H7 (cell line): Measurements from ENCODE around the gene C1QTNF8. TPM values are rescaled to one million over a fixed set of nuclear protein-coding genes. Genes with fewer than 3 reads are reported as not detected.

ENCODE experiments used
- DNase-seq: peaks from one replicate; pipeline ENCODE4 v3.0.0; 2012
- H3K27me3 ChIP-seq: 2 replicates; pipeline ENCODE4 v1.6.0; 2011; ENCODE audit warnings: mild to moderate bottlenecking, low read length; ENCODE audit not compliant: control insufficient read depth, insufficient read depth
- H3K36me3 ChIP-seq: replicated peaks from 2 replicates; pipeline ENCODE4 v1.5.1; 2011; ENCODE audit warnings: low read length; ENCODE audit not compliant: control insufficient read depth, insufficient read depth
- H3K4me3 ChIP-seq: 2 replicates; pipeline ENCODE4 v1.5.1; 2011; ENCODE audit warnings: low read depth, mild to moderate bottlenecking, control low read depth, low read length, moderate library complexity; ENCODE audit not compliant: insufficient read depth
- total RNA-seq: library from RNA; depleted of rRNA; stranded (reverse); fragments of >200 nt; shearing (Covaris generic); gene quantifications from 2 replicates; pipeline ENCODE4 v1.2.3, GENCODE V29; 2014

The C1QTNF8 gene
- total RNA-seq, 1 experiment from 2014 or later: not detected

DNA sequence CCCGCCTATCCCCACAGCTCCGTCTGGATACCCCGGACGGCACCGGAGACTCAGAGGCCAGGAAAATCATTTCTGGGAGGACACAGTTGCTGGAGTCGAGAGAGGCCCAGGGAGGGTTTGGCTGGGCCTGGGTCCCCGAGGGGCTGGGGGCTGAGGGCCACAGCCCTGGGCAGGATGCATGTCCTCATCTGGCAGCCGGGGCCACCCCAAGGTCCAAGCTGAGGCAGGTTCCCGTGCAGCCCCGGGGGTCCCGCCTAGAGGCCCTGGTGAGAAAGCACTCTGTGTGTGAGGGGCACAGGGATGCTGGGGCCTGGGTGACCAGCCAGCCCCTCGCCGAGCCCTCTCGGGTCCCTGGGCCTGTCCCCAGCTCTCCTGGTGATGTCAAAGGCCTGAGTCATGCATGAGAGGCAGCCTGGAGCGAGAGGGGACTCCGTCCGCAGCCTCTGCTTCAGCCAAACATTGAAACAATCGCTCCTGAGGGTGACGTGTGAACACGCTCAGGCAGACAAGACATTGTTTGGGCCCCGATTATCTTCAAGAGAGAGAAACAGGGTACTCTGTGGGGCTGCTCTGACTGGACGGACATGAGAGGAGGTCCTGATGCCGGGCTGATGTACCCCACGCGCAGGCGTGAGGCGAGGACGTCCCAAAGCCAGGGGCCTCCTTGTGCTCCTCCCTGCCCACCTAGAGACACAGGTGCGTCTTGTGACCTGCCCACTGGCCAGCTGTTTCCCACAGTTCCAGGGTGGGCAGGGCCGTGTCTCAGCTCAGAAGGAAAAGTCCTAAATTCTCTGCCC is 25.8 kb upstream of the C1QTNF8 start:
- H3K36me3 ChIP-seq: no peaks in the 10 kb centered on the region
- H3K27me3 ChIP-seq: no peaks in the 10 kb centered on the region
- DNase-seq: no peak
- H3K4me3 ChIP-seq: no peak overlapping the region

DNA sequence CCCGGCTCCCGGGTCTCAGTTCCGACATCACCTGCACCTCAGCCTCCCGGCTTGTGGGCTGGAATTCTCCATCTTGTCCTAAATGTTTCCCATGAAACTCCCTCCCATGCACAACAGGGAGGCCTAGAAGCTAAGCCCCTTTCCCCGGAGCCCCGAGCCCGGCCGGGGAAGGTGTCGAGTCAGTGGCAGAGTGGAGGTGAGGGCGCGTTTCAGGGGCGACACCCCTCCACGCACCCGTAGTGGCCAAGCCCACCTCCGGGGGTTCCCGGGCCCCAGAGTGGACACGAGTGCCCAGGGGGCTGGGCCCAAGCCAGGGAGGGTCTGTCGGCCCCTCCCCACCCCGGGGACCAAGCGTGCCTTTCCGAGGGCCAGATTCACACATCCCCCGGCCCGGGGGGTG is 25.0 kb upstream of the C1QTNF8 start:
- Histone ChIP-seq H3K36me3 (no peaks in the 10 kb centered on the region), H3K27me3 (no peaks in the 10 kb centered on the region), H3K4me3 (no peak overlapping the region)
- DNase-seq: no peak

GRCh38 chr16:1120577-1120941 is 24.5 kb upstream of the C1QTNF8 start:
- H3K4me3 ChIP-seq: no peak overlapping the region

DNA sequence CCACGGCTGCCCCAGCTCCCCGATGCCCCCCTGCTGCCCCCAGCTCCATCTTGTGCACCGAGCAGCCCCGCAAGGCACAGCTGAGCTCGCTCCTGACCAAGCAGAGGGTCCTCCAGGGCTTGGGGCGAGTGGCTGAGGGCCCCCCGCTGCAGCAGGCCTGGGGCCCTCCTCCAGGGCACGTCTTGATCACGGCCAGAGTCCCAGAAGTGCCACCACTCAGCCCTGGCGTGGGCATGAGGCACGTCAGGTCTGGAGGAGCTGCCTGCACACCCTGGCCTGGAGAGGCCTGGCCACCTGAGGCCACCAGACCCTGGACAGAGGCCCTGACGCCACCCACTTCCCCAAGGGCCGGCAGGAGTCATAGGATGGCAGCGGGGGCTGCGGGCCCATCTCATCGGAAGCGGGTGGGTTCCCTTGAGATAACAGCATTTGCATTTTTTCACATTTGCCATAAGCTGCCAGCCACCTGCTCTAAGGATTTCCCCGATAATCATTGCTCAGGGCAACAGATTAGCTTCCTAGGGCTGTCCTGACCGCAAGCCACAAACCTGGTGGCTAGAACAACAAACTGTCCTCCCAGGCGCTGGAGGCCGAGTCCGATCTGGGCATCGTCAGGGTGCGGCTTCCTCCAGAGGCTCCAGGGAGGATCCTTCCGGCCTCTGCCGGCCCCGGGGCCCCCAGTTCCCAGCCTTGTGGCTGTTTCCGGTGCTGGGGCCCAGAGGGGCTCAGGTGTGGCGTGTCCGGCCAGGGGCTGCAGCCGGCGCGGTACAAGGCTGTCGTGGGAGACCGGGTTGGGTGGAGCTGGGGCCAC is 23.9 kb upstream of the C1QTNF8 start:
- H3K4me3 ChIP-seq: no peak overlapping the region
- no peak for DNase-seq
- H3K27me3 ChIP-seq: no peaks in the 10 kb centered on the region
- no peaks in the 10 kb centered on the region for H3K36me3 ChIP-seq

More at GRCh38 chr16:1120577-1120941, 24.5 kb upstream of the C1QTNF8 start:
- Histone ChIP-seq H3K36me3 (no peaks in the 10 kb centered on the region), H3K27me3 (no peaks in the 10 kb centered on the region)
- no peak for DNase-seq

DNA sequence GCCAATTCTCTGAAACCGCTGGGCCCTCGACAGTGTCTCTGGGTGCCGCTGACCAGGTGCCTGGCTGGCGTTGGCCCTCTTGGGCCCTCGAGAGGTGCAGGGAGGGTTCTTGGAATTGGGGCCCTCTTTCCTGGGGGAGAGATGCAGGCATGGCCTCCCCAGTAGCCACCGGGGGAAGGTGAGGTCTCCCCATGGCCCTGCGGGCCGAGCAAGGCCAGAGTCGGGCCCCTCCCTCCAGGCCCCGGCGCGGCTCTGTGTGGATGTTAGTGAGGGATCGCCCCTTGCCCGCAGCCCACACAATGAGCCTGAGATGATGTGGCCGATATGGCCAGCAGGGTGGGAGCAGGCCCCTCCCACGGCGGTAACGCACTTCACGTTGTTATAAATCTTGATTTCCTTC is 23.1 kb upstream of the C1QTNF8 start:
- no peak overlapping the region for H3K4me3 ChIP-seq

DNA sequence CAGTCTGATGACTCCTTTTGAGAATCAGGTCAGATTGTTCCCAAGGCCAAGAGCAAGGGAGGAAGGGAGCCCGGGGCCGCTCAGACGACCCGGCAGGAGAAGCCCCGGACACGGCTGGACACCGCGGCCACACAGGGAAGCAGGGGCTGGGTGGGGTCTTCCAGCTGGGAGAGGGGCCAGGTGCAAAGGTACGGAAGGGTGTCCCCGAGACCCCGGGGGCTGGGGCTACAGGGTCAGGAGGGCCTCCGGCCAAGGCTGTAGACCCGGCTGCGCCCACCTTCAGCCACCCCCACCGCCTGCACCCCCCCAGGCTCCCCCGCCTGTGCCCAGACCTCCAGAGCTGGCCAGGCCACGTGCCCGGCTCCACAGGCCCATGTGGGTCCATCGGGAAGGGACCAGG is 21.9 kb upstream of the C1QTNF8 start:
- DNase-seq: no peak
- Histone ChIP-seq H3K36me3 (no peaks in the 10 kb centered on the region), H3K27me3 (no peaks in the 10 kb centered on the region), H3K4me3 (no peak overlapping the region)

More for the DNA sequence above, 23.1 kb upstream of the C1QTNF8 start:
- H3K27me3 ChIP-seq: no peaks in the 10 kb centered on the region
- peak; percentile 62 for DNase-seq
- H3K36me3 ChIP-seq: no peaks in the 10 kb centered on the region

DNA sequence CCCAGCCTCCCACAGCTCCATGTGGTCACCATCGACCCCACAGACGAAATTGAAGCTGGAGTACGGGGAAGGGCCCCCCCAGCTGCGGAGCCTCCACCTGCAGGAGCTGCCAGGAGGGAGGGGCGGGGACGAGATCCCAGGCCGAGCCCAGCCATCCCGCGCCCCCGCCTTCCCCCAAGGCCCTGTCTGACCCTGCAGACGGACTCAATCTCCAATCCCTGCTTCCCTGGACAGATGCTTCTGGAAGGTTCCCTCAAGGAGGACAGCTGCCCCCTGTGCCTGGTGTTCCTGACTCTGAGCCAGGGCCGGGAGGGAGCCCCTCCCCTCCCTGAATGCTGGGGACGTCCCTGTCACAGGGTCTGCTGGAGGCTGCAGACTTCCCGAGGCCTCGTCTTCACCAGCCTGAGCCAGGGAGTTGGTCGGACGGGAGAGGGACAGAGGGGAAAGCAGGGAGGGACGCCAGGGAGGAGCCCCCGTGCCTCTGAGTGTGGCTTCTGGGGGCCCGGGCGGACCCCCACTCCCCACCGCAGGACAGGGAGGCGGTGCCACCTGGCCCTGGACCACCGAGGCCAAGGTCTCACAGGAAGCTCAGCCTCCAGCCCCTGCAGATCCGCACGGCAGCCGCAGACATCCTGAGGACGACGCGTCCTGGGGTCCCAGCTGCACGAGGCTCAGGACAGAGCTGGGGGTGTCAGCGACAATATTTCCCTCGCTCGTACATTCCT is 21.3 kb upstream of the C1QTNF8 start:
- no peaks in the 10 kb centered on the region for H3K36me3 ChIP-seq
- H3K4me3 ChIP-seq: no peak overlapping the region
- peak; percentile 64 for DNase-seq
- H3K27me3 ChIP-seq: no peaks in the 10 kb centered on the region

DNA sequence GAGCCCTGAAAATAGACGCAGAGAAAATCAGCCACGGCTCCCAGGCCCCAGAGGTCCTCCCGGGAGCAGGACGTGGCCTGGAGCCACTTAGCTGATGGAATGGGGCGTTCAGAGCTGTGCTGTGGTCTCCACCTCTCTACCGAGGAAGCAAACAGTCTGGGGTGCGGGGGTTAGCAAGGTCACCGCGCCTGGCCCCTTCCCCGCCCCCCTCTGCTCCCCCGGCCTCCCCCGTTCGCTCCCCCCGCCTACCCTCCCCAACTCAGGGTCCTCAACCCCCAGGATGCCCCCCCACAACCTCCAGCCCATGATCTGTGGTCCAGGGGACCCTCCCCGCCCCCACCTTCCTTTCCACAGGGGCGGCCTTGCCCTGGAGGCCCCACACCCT is 20.6 kb upstream of the C1QTNF8 start:
- peak; percentile 63 for DNase-seq
- Histone ChIP-seq H3K36me3 (no peaks in the 10 kb centered on the region), H3K4me3 (no peak overlapping the region), H3K27me3 (no peaks in the 10 kb centered on the region)

DNA sequence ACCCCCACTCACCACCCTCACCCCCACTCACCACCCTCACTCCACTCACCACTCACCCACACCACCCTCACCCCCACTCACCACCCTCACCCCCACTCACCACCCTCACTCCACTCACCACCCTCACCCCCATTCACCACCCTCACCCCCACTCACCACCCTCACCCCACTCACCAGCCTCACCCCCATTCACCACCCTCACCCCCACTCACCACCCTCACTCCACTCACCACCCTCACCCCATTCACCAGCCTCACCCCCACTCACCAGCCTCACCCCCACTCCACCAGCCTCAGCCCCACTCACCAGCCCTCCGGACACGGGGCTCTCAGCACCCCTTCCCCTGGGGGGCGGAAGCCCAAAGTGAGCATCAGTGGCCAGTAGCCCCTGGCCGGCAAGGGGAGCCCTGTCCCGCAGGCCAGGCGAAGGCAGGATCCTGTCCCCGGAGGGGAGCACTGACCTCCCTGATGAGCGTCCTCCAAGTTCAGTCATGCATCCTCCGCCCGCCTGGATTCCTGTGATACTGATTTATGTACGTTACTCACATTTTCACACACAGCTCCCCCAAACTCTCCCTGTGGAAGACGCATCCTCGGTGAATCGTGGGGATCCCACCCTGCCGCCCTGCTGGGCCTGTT is 18.0 kb upstream of the C1QTNF8 start:
- no peak overlapping the region for H3K4me3 ChIP-seq
- no peaks in the 10 kb centered on the region for H3K27me3 ChIP-seq
- no peaks in the 10 kb centered on the region for H3K36me3 ChIP-seq
- DNase-seq: peak; percentile 81

DNA sequence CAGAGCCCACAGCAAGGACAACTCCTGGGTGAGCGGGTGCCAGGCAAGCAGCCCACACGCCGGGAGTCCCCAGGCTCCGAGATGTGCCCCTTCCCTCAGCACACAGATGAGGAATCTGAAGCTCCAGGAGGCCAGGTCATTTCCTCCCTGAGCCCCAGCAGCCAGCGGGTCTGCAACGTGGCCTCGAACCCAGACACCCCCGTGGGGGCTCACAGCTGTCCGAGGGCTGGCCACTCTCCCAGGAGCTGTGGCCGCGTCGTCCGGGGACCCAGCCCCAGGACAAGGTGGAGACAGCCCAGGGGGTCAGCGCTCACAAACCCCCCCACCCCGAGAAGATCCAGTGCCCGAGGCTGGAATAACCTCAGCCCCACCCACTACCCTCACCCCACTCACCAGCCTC is 17.4 kb upstream of the C1QTNF8 start:
- H3K4me3 ChIP-seq: no peak overlapping the region
- no peaks in the 10 kb centered on the region for H3K27me3 ChIP-seq
- peak; percentile 75 for DNase-seq
- no peaks in the 10 kb centered on the region for H3K36me3 ChIP-seq

DNA sequence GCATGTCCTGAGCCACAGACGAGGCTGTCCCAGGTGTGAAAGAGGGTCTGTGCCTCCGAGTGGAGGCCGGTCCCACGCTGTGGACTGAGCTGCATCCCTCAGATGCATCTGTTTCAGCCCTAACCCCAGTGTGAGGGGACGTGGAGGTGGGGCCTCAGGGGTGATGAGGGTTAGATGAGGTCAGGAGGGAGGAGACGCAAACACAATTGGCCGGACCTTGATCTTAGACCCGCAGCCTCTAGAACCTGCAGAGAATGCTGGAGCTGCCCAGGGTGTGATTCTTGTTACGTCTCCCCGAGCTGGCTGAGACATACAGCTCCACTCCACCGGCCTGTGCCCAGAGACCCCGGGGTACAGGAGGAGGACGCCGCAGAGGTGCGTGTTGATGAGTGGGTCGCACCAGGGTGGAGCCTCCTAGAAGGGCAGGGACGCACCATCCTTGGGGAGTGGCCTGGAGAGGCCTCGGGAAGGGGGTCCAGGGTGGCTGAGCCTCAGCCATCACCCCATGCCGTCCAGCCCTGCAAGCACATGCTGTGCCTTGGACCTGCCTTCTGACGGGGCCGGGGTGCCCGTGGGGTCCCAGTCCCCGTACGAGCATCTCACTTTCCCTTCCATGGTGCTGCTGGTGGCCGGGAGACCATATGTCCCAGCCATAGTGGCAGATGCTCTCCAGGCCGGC is 16.6 kb upstream of the C1QTNF8 start:
- Histone ChIP-seq H3K36me3 (no peaks in the 10 kb centered on the region), H3K4me3 (no peak overlapping the region), H3K27me3 (no peaks in the 10 kb centered on the region)
- DNase-seq: no peak

- H3K4me3 ChIP-seq: no peak overlapping the region
- DNase-seq: no peak
- no peaks in the 10 kb centered on the region for H3K27me3 ChIP-seq
- H3K36me3 ChIP-seq: no peaks in the 10 kb centered on the region
Measured at GRCh38 chr16:1109648-1110047, 13.6 kb upstream of the C1QTNF8 start.

DNA sequence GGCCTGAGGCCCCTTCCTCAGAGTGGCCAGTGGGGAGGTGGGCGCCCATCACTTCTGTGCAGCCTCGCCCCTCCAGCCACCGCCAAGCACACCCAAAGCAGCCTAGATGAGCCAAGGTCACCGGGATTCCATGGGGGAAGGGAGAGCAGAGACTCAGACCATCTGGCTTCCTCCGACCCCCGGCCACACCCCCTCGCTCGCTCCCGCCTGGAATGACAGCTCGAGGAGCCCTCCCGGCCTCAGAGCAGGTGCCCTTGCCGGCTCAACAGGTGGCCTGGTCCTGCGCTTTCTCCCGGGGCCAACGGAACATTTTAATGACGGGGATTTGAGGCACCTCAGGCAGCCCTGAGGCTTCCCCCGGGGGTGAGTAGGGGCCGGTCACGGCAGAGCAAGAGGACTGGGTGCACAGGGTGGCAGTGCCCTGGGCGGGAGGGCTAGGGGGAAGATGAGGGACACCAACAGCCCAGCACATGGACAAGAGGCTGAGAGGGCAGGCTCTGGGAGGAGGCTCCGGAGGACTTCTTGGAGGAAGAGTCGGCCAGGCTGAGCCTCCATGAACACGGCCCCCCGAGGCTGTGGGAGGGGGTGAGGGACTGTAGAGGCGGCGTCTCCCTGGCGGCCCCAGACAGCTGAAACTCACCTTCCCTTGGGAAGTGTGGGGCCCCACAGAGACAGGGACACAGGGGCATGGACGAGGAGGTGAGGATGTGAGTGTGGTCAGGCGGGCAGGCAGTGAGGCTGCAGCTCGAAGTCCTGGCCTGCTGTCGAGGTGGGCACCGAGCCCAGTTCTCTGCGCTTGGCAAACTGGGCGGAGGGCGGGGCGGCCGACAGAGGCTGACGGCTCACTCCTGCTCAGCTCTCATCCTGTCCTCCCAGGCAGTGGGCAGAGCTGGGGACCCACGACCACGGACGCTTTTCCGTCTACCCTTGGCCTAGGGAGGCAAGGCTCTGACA is 12.5 kb upstream of the C1QTNF8 start:
- H3K36me3 ChIP-seq: no peaks in the 10 kb centered on the region
- H3K27me3 ChIP-seq: 0 out of 2 replicates have a peak, but pooled peaks cover 2% of the 10 kb centered on the region
- DNase-seq: peak; percentile 86
- no peak overlapping the region for H3K4me3 ChIP-seq
